GM18873 (cell line): Measurements from ENCODE around the gene KCNJ16.

ENCODE experiments used
- ATAC-seq: cut with Tn5 transposase; IDR thresholded peaks from one replicate; pipeline ENCODE4 v1.9.1; 2021; ENCODE audit warnings: mild to moderate bottlenecking, moderate library complexity, moderate number of reproducible peaks; ENCODE audit not compliant: unreplicated experiment, low FRiP score

Gene KCNJ16

GRCh38 chr17:70067134-70067533 lies 7.9 kb upstream of the KCNJ16 start:
- ATAC-seq: no peak

- no peak for ATAC-seq
These were observed 4.6 kb upstream of the KCNJ16 start for GRCh38 chr17:70070305-70071027.

GRCh38 chr17:70071127-70071526 lies 3.9 kb upstream of the KCNJ16 start:
- ATAC-seq: no peak

- no peak for ATAC-seq
These were observed 3.4 kb upstream of the KCNJ16 start for GRCh38 chr17:70071620-70072019.

GRCh38 chr17:70072546-70073309 lies 2.3 kb upstream of the KCNJ16 start:
- ATAC-seq: no peak

GRCh38 chr17:70073310-70073709 lies 1.7 kb upstream of the KCNJ16 start:
- ATAC-seq: no peak

- no peak for ATAC-seq
These were observed 1.2 kb upstream of the KCNJ16 start for GRCh38 chr17:70073799-70074198.

GRCh38 chr17:70074236-70074830 lies 692 bp upstream of the KCNJ16 start:
- ATAC-seq: no peak

GRCh38 chr17:70076189-70076588 lies 1.2 kb downstream of the KCNJ16 start:
- no peak for ATAC-seq

GRCh38 chr17:70076831-70077230 lies 1.8 kb downstream of the KCNJ16 start:
- no peak for ATAC-seq

- no peak for ATAC-seq
These were observed 3.5 kb downstream of the KCNJ16 start for GRCh38 chr17:70078549-70078948.

- no peak for ATAC-seq
These were observed 4.0 kb downstream of the KCNJ16 start for GRCh38 chr17:70078994-70079531.

GRCh38 chr17:70080541-70081347 lies 5.7 kb downstream of the KCNJ16 start:
- ATAC-seq: no peak

GRCh38 chr17:70081885-70082284 lies 6.9 kb downstream of the KCNJ16 start:
- no peak for ATAC-seq

- ATAC-seq: no peak
These were observed 9.5 kb downstream of the KCNJ16 start for GRCh38 chr17:70084476-70084875.

GRCh38 chr17:70086516-70086915 lies 11.5 kb downstream of the KCNJ16 start:
- no peak for ATAC-seq

GRCh38 chr17:70089513-70090148 lies 14.6 kb downstream of the KCNJ16 start:
- ATAC-seq: no peak

GRCh38 chr17:70091005-70091568 lies 16.1 kb downstream of the KCNJ16 start:
- ATAC-seq: no peak

GRCh38 chr17:70091696-70092095 lies 16.7 kb downstream of the KCNJ16 start:
- no peak for ATAC-seq

GRCh38 chr17:70093163-70093562 lies 18.1 kb downstream of the KCNJ16 start:
- ATAC-seq: no peak
